Adrenal gland (tissue), 5 donors: ENCODE measurements around the gene MDM2.

ENCODE experiments used
- POLR2A ChIP-seq, 2 donors: fragments of 450-650 bp; IDR thresholded peaks; one replicate each; pipeline ENCODE4 v1.6.1; 2017; ENCODE audit warnings: antibody characterized with exemption in 2 of 2, mild to moderate bottlenecking in 2 of 2, moderate library complexity in 1 of 2
- TF ChIP-seq, protein P1 (sequence below), 6 experiments: fragments of 450-650 bp in 4 of 6; fragments of 200-600 bp in 2 of 6; sonication (generic) in 1 of 6; IDR thresholded peaks; 1 replicate in 5 of 6; 2 replicates in 1 of 6; pipeline versions ENCODE4 v1.5.1 to v1.8.0; 2016 to 2021; ENCODE audit warnings: antibody characterized with exemption in 6 of 6, mild to moderate bottlenecking in 2 of 6, moderate library complexity in 1 of 6
- donor health status: DM: no; HTN: no; CAD: no.

DNA sequence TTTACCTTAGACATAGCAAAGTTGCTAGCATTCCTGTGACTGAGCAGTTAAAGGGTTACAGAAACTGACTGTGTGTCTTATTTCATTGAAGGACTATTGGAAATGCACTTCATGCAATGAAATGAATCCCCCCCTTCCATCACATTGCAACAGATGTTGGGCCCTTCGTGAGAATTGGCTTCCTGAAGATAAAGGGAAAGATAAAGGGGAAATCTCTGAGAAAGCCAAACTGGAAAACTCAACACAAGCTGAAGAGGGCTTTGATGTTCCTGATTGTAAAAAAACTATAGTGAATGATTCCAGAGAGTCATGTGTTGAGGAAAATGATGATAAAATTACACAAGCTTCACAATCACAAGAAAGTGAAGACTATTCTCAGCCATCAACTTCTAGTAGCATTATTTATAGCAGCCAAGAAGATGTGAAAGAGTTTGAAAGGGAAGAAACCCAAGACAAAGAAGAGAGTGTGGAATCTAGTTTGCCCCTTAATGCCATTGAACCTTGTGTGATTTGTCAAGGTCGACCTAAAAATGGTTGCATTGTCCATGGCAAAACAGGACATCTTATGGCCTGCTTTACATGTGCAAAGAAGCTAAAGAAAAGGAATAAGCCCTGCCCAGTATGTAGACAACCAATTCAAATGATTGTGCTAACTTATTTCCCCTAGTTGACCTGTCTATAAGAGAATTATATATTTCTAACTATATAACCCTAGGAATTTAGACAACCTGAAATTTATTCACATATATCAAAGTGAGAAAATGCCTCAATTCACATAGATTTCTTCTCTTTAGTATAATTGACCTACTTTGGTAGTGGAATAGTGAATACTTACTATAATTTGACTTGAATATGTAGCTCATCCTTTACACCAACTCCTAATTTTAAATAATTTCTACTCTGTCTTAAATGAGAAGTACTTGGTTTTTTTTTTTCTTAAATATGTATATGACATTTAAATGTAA lies 31.5 kb downstream of the MDM2 start:
- TF ChIP-seq, protein P1, sequence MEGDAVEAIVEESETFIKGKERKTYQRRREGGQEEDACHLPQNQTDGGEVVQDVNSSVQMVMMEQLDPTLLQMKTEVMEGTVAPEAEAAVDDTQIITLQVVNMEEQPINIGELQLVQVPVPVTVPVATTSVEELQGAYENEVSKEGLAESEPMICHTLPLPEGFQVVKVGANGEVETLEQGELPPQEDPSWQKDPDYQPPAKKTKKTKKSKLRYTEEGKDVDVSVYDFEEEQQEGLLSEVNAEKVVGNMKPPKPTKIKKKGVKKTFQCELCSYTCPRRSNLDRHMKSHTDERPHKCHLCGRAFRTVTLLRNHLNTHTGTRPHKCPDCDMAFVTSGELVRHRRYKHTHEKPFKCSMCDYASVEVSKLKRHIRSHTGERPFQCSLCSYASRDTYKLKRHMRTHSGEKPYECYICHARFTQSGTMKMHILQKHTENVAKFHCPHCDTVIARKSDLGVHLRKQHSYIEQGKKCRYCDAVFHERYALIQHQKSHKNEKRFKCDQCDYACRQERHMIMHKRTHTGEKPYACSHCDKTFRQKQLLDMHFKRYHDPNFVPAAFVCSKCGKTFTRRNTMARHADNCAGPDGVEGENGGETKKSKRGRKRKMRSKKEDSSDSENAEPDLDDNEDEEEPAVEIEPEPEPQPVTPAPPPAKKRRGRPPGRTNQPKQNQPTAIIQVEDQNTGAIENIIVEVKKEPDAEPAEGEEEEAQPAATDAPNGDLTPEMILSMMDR (IDR thresholded peaks at IDR 0.05): no peak
- no peak for TF ChIP-seq POLR2A (IDR thresholded peaks at IDR 0.05)
